Superior temporal gyrus (tissue), 1 donor: Measurements from ENCODE around the gene VIPR2.
A peak's percentile ranks its signal among the peaks of the same experiment; 100 is the strongest.

Source experiments
- DNase-seq: peaks from one replicate; pipeline ENCODE4 v3.0.0-alpha.2; 2016; ENCODE audit errors: extremely low spot score

The VIPR2 gene

DNA sequence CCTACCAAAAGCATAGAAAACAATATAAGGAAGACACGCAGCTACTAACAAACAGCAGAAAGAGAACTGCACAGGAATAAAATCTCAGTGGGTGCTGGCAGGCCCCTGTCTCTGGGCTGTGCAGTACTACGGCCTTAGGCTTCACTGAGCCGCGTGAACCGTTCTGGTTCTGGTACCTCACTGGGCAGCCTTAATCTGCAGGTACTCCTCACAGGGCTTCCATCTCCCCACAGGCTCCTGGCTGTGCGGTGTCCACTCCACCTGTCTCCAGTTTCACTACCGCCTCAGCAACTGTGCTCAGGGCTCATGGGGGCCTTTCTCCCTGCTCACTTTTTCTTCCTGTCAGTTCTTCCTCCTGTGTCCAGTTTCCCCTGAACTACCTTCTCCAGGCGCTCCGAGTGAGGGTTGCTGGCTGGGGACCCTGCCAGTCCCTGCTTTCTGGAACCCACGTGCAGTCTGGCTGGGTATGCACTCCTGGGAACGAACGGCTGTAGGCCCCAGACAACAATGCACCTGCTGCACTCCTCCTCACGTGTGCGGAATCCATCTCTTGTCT lies 75.7 kb downstream of the VIPR2 start:
- DNase-seq = no peak

DNA sequence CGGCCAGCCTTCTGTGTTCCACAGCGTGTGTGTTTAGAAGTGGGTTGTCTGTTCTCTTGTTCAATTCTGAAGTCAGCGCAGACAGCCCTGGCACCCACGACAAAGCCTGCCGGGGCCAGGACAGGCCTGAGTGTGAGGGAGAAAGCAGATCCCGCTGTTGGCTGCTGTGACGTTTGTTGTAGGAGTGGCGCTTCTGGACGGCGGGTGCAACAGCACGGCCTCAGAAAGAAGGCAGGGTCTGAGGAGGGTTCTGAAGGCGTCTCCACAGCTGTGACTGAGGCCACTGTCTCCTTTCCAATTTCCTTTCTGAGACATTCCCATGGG lies 76.2 kb downstream of the VIPR2 start:
- peak; percentile 12 for DNase-seq

DNA sequence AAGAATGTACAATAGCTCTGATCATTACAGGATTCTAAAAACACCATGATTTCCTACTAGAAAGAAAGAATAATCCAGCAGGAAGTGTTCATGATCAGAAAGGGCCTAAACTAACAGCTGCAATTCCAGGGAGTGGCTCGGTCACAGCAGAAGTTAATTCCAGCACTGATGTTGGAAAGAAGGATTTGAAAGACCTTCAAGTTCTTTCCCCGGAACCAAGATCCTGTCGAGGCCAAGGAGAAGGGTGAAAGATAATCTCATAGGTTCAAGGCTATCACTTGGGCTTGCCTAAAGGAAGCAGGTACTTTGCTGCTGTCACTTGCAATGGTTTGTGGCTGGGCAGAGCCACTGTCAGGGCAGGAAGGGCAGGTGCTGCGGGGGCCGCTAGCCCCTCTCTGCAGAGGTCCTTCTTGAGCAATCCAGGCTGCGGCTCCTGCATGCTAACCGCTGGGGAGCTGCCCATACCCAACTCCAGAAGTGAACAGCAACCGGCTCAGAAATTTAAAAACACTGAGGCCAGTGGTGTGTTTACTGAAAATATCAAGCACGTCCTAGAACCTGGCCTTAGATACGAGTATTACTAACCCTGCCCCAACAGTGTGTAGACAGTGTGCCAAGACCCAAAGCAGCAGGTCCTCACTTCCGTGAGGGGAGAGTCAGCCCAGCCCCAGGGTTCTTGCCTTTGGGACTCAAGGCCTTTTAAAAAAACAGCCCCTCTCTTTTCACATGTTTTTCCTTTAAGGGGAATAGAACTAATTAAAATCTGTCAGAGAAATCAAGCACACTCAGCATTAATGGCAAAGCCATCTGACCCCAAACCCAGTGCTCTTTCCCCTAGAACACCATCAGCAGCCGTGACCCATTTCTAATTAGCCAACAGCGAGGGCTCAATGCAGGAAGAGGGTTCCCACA lies 76.8 kb downstream of the VIPR2 start:
- no peak for DNase-seq

DNA sequence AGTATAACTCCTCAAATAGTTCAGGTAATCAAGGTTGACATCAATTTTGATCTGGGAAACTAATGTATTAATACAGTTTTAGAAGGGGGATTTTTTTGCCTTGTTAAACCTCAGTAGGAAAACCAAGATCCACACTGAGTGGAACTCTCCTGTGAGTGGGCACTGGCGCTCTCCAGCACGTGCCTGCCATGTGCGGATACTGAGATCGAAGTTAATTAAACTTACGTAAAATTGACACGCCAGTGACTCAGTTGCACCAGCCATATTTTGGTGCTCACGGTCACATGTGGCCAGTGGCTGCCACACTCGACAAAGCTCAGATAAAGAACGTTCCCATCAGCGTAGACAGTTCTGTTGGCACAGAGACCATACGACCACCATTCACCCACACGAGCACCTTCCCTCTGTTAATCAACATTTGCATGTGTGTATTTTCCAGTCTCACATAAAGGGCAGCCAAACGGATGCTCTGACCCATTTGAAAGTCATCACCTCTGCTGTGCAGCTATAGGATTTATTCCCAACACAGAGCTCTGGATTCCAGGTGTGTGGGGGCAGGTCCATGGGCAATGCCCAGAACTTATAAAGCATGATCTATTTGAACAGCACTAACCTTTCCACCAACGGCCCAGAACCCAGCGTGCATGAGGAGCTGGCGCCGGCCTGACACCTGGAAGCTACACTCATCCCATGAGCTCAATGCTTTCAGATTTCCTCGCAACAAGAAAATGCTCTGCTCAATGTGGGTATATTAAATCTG lies 77.7 kb downstream of the VIPR2 start:
- no peak for DNase-seq

DNA sequence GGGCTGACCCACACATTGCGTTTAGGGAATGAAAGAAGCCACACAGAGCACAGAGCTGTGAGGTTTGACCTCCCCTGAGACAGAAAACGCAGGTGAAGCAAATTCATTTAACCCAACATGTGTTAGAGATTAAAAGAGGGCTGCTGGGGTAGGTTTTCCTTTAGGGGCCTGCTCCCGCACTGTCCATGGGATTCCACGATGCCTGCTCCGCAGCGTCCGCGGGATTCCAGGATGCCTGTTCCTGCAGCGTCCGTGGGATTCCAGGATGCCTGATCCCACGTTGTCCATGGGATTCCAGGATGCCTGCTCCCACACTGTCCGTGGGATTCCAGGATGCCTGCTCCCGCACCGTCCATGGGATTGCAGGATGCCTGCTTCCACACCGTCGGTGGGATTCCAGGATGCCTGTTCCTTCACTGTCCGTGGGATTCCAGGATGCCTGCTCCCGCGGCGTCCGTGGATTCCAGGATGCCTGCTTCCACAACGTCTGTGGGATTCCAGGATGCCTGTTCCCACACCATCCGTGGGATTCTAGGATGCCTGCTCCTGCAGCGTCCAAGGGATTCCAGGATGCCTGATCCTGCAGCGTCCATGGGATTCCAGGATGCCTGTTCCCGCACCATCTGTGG lies 78.7 kb downstream of the VIPR2 start:
- no peak for DNase-seq

DNA sequence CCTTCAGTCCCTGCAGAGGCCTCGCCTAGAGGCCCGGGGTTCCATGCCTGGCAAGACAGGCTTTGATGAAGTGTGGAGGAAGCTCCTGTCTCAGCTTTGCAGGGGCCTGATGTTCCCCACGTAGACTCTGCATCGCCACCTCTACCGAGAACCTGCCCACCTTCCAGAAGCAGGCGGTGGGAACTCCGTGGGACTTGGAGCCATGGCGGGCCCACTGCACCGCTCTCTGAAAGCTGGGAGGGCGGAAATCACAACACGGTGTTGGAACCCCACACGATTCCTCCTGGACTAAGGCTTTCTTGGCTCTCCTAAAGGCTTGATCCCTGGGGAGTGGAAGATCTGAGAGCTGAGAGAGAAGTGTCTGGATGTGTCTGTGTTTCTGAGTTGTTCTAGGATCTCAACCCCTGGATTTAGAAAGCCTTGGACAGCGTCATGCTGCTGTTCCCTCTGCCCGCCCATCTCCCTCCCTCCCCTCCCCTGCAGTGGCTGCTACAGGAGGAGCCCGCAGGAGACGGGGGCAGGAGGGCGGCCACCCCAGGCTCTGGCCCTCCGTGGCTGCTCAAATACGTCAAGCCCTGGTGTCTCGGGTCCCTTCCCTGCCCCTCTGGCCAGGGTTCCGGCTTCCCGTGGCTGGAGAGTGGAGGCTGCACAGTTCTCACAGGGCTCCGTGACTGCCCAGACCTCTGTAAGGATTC lies 79.7 kb downstream of the VIPR2 start:
- no peak for DNase-seq

DNA sequence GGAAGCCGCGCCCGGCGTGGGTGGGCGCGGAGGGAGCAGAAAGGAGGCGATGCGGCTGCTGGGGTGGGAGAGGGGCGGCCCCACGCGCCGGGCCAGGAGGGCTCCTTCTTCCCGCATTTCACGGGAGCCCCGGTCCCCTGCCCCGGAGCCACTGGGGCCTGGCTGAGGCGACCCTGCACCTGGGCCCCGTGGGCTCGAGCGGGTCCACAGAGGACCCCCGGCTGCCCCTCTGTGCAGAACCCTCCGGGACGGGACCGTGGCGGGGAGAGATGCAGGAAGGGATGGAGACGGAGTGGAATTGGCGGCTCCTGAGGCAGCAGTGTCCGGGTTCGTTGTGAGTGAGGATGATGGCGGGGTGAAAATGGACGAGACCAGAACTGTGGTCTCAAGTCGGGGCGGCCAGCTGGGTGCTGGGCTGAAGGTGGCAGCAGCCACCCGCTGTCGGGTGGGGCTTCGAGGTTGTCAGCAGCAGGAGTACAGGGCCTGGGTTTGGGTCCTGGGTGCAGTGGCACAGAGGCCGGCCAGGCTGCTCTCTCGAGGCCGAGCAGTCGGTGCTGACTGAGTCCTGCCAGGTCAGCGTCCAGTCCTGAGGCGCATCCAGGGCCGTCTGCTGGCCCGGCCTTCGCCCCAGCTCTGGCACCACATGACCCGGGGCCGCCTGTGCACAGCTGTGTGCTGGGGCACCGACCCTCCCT lies 80.4 kb downstream of the VIPR2 start:
- no peak for DNase-seq

DNA sequence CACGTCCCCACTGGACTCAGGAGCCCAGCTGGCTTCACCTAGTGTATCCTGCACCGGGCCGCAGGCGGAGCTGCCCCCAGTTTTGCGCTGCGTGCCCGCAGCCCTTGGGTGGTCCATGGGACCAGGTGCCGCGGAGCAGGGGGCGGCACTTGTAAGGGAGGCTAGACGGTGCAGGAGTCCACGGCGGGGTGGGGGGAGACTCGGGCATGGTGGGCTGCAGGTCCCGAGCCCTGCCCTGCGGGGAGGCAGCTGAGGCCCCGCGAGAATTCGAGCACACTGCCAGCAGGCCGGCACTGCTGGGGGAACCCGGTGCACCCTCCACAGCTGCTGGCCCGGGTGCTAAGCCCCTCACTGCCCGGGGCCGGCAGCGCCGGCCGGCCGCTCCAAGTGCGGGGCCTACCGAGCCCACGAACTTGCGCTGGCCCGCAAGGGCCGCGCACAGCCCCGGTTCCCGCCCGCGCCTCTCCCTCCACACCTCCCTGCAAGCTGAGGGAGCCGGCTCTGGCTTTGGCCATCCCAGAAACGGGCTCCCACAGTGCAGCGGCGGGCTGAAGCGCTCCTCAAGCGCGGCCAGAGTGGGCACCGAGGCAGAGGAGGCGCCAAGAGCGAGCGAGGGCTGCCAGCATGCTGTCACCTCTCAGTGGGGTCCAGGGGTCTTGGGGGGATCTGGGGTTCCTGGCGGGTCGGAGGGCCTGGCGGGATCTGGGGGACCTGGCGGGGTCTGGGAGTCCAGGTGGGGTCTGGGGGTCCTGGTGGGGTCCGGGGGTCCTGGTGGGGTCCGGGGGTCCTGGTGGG lies 81.4 kb downstream of the VIPR2 start:
- no peak for DNase-seq

DNA sequence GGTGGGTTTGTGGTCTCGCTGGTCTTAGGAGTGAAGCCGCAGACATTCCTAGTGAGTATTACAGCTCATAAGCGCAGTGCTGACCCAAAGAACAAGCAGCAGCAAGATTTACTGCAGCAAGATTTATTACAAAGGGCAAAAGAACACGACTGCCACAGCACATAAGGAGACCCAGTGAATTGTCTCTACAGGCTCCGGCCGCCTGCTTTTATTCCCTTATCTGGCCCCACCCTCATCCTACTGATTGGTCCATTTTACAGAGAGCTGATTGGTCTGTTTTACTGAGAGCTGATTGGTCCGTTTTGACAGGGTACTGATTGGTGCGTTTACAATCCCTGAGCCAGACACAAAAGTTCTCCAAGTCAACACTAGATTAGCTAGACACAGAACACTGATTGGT lies 82.1 kb downstream of the VIPR2 start:
- DNase-seq = no peak

DNA sequence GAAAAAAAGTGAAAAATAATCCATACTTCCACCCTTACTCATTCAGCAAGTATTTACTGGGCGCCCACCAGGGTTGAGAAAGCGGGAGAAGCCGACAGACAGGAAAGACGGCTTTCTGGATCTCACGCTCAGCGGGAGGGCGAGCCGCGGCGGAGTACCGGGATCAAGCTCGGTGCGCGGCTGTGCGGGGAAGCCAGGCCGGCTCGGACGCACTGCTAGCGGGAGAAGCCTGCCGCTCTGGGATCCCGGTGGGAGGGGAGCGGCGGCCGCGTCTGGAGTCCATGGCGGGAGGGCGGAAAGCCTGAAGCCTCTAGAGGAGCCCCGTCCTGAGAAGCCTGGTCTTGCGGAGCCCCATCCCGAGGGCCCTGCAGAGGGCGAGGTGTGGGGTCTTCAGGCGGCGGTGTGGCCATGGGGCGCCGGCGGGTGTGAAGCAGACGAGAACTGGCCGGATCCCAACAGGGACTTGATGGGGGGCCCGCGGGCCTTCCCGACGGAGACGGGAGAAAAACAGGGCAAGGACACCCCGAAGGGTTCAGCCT lies 82.9 kb downstream of the VIPR2 start:
- no peak for DNase-seq

DNA sequence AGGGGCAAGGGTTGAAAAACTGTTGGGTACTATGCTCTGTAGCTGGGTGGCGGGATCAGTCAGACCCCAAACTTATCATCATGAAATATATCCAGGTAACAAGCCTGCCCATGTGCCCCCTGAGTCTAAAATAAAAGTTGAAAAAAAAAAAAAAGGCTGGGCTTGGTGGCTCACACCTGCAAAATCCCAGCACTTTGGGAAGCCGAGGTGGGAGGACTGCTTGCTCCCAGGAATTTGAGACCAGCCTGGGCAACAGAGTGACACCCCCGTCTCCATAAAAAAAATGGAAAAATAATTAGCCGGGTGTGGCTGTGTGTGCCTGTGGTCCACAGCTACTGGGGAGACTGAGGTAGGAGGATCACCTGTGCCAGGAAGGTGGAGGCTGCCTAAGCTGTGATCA lies 83.5 kb downstream of the VIPR2 start:
- no peak for DNase-seq

DNA sequence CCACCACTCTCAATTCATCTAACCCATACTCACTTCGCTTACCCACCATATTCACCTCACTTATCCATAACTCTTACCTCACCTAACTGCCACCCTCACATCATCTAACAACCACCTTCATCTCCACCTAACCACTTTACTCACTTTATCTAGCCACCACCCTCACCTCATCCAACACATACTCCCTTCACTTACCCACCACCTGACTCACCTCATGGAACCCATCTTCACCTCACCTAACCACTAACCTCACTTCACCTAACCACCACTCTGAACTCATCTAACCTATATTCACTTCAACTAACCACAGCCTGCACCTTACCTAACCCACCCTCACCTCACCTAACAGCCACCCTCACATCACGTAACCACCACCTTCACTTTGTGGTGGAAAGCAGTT lies 84.2 kb downstream of the VIPR2 start:
- DNase-seq = no peak

DNA sequence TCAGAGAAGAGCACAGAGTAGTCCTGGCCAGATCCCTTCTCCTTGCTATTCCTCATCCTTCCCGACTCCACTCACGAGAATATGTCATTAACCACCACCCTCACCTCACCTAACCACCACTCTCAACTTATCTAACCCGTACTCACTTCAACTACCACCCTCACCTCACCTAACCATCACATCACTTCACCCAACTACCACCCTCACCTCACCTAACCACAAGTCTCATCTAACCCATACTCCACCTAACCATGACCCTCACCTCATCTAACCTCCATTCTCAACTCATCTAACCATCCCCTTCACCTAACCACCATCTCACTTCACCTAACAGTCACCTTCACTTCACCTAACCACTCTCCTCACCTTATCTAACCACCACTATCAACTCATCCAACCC lies 85.0 kb downstream of the VIPR2 start:
- no peak for DNase-seq

DNA sequence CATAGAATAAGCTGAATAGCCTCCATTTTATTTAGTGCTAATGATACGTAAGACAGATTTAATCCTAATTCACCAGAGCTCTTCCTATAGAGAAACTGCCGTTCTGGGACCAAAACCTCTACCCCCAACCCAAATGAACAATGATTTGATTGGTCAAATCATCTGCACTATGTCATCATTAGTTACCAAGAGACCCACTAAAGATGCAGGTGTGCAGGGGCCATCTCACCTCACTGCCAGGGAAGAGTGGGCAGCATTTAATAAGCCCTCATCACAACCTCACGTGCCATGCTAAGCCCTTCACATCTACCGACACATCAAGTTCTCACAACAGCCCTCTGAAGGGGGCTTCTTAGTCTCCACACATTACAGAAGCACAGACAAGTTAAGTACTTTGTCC lies 87.0 kb downstream of the VIPR2 start:
- DNase-seq = no peak

DNA sequence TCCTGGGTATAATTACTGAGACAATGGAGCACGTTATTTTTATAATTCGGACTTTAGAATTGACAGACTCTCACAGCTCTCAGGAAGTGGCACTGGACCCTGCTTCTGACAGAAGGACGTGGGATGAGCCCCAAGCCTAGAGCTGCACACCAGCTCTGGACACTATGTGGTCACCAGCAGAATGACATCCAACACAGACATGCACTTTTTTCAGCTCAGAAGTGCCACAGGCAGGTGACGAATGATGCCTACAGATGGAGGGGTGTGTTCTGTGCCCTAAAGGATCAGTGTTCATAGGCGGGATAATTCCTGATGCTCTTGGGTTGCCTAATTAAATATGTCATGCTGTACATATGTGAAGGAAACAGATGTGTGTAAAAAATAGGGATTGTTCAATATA lies 87.9 kb downstream of the VIPR2 start:
- no peak for DNase-seq

DNA sequence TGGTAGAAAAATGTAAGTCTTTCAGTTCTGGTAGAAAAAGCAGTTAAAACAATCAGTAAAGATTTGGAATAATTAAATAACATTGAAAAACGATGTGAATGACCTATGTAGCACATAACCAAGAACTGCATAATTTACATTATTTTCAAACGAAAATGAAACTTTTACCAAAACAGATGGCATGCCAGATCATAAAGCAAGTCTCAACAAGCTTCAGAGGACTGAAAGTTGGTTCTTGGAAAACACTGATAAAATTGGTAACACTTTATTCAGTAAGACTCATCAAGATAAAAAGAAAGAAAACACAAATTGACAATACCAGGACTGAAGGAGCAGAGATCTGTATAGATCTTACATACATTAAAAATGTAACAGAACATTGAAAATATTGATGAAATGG lies 92.8 kb downstream of the VIPR2 start:
- no peak for DNase-seq

DNA sequence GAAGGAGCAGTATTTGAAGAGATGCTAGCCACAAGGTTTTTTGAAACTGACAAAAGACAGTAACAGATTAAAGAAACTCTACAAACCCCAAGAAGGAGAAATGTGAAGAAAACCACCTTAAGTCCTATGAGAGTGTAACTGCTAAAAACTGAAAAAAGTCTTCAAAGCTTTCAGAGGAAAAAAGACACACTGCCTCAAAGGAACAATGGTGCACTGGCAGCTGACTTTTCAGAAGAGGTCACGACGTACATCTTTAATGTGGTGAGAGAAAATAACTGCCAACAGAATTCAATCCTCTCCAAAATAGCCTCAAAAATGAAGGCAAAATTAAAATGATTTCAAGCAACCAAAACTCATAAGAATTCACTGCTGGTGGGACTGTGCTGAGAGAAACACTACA lies 94.0 kb downstream of the VIPR2 start:
- DNase-seq = no peak

DNA sequence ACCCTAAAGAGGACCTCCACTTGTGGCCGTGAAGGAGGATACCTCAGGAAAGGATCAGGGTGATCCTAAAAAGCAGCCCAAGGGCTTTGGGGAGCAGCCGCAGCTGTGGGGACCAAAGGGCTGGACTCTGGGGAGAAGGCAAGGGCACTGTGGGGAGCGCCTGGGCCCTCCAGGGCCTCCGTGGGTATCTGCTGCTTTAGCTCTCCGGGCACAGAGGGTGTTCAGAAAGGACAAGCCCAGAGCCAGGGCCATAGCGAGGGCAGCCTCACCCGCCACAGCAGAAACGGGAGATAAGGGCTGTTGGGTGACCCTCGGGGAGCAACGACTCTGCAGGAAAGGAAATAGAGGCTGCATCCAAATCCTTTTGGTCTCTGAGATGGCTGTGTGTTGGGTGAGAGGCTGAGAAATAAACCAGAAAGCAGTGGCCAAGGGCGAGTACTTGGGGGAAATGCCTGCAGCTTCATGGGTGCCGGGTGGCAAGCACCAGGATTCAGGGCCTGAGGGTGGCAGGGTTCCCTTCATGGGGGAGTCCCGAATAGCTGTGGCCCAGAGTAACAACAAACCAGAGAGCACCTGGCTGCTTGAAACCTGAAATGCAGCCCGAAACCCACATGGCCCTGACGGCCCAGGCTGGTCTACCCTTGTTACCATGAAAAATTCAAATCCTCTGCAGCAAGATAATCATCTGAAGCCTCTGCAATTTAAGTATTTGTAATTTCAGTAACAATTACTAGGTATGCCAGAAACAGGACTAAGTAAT lies 95.2 kb downstream of the VIPR2 start:
- DNase-seq = no peak

DNA sequence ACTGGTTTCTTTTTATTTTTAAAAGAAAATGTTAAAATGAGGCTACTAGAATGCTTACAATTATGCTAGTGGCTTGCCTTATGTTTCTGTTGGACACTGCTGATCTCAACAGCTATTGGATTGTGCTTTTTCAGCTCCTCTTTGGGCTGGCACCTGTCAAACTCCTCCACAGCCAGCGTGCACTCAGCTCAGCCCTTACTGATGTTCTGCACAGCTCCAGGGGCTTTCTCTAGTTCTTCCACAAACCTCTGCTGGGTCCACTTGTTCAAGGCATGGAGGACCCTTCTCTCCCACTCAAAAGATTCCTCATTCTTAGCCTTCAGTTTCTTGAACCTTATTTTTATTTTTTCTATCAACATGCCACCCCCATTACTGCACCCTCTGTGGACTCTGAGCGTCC lies 96.0 kb downstream of the VIPR2 start:
- no peak for DNase-seq
